Measurements from ENCODE around the gene DNAJC3.
"Not testable (repeated sequence)": the region's sequence is repeated elsewhere in the genome, so short reads cannot be mapped to it uniquely, and the experiment has no call there.

The DNAJC3 gene

GRCh38 chr13:95771905-95772304 lies 95.0 kb downstream of the DNAJC3 start:
- DNase-seq (ENCODE audit: low read depth in 1 of 2, low spot score in 1 of 2), result no peak
- no peak for TF ChIP-seq GABPA (IDR thresholded peaks at IDR 0.05; ENCODE audit: low read depth)
- Histone ChIP-seq H3K27ac (replicated peaks) (no peak overlapping the region), H3K4me3 (replicated peaks; ENCODE audit: insufficient read depth, low read length) (no peak overlapping the region), H3K27me3 (ENCODE audit: insufficient read depth, poor library complexity, severe bottlenecking) (no peaks in the 10 kb centered on the region)

DNA sequence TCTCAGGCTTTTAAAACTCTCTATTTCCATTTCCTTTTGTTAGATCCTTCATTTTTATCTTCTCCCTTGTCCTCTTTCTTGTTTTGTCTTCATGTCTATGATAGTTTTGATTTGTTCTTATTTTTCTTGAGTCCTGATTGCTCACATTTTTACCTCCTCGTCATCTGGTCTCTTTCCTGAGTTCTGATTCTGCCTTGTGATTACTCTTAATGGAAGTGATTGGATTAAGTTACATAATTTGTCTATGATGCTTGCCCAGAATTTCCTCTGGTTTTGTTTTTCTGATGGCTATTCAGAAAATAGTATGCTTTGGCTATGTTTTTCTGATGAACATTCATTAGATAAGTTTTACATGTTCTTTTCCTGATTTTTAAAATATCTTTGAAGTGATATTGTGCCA lies 102.6 kb downstream of the DNAJC3 start:
- Histone ChIP-seq H3K27me3 (ENCODE audit: insufficient read depth, poor library complexity, severe bottlenecking) (no peaks in the 10 kb centered on the region), H3K4me3 (replicated peaks; ENCODE audit: insufficient read depth, low read length) (no peak overlapping the region), H3K27ac (replicated peaks) (no peak overlapping the region)
- DNase-seq (ENCODE audit: low read depth in 1 of 2, low spot score in 1 of 2), result no peak
- TF ChIP-seq REST (IDR thresholded peaks at IDR 0.05; ENCODE audit: insufficient replicate concordance, low read depth) (no peak), GABPA (IDR thresholded peaks at IDR 0.05; ENCODE audit: low read depth) (no peak), CTCF (IDR thresholded peaks at IDR 0.05; ENCODE audit: insufficient read depth, low read length) (no peak), POLR2AphosphoS5 (IDR thresholded peaks at IDR 0.05; ENCODE audit: low read depth) (no peak), SPI1 (IDR thresholded peaks at IDR 0.05; ENCODE audit: borderline replicate concordance, low read depth) (no peak)

GRCh38 chr13:95781016-95781415 lies 104.1 kb downstream of the DNAJC3 start:
- Histone ChIP-seq H3K27ac (replicated peaks) (no peak overlapping the region), H3K27me3 (ENCODE audit: insufficient read depth, poor library complexity, severe bottlenecking) (no peaks in the 10 kb centered on the region), H3K4me3 (replicated peaks; ENCODE audit: insufficient read depth, low read length) (no peak overlapping the region)
- TF ChIP-seq SPI1 (IDR thresholded peaks at IDR 0.05; ENCODE audit: borderline replicate concordance, low read depth) (no peak), GABPA (IDR thresholded peaks at IDR 0.05; ENCODE audit: low read depth) (no peak), REST (IDR thresholded peaks at IDR 0.05; ENCODE audit: insufficient replicate concordance, low read depth) (no peak), POLR2AphosphoS5 (IDR thresholded peaks at IDR 0.05; ENCODE audit: low read depth) (no peak), CTCF (IDR thresholded peaks at IDR 0.05; ENCODE audit: insufficient read depth, low read length) (no peak)
- DNase-seq (ENCODE audit: low read depth in 1 of 2, low spot score in 1 of 2), result no peak

DNA sequence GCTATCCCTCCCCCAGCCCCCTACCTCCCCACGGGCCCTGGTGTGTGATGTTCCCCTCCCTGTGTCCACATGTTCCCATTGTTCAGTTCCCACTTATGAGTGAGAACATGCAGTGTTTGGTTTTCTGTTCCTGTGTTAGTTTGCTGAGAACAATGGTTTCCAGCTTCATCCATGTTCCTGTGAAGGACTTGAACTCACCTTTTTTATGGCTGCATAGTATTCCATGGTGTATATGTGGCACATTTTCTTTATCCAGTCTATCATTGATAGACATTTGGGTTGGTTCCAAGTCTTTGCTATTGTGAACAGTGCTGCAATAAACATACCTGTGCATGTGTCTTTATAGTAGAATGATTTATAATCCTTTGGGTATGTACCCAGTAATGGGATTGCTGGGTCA lies 105.0 kb downstream of the DNAJC3 start:
- H3K27me3 ChIP-seq (ENCODE audit: insufficient read depth, poor library complexity, severe bottlenecking); DNase-seq (ENCODE audit: low read depth in 1 of 2, low spot score in 1 of 2); H3K4me3 ChIP-seq (replicated peaks; ENCODE audit: insufficient read depth, low read length); H3K27ac ChIP-seq (replicated peaks): not testable (repeated sequence)

GRCh38 chr13:95783747-95784146 lies 106.8 kb downstream of the DNAJC3 start:
- H3K4me3 ChIP-seq (replicated peaks; ENCODE audit: insufficient read depth, low read length), result no peak overlapping the region
- no peak for DNase-seq (ENCODE audit: low read depth in 1 of 2, low spot score in 1 of 2)
- no peak overlapping the region for H3K27ac ChIP-seq (replicated peaks)
- TF ChIP-seq GABPA (IDR thresholded peaks at IDR 0.05; ENCODE audit: low read depth) (no peak), CTCF (IDR thresholded peaks at IDR 0.05; ENCODE audit: insufficient read depth, low read length) (no peak), SPI1 (IDR thresholded peaks at IDR 0.05; ENCODE audit: borderline replicate concordance, low read depth) (no peak), POLR2AphosphoS5 (IDR thresholded peaks at IDR 0.05; ENCODE audit: low read depth) (no peak), REST (IDR thresholded peaks at IDR 0.05; ENCODE audit: insufficient replicate concordance, low read depth) (no peak)
- H3K27me3 ChIP-seq (ENCODE audit: insufficient read depth, poor library complexity, severe bottlenecking), result no peaks in the 10 kb centered on the region
